Retinal pigment epithelial cell (primary cell): Measurements from ENCODE around the gene TPD52L1.

ENCODE experiments used
- DNase-seq: peaks from one replicate; pipeline ENCODE4 v3.0.0-alpha.2; 2010; ENCODE audit warnings: low read depth
- H3K4me3 ChIP-seq: 2 replicates; pipeline ENCODE4 v1.5.1; 2011; ENCODE audit warnings: mild to moderate bottlenecking, low read length, control low read depth, moderate library complexity
- TF ChIP-seq, protein P1 (sequence below): conservative IDR thresholded peaks from 2 replicates; pipeline ENCODE4 v1.5.1; 2011; ENCODE audit warnings: low read depth, low read length, control low read depth, inconsistent platforms

Gene TPD52L1

DNA sequence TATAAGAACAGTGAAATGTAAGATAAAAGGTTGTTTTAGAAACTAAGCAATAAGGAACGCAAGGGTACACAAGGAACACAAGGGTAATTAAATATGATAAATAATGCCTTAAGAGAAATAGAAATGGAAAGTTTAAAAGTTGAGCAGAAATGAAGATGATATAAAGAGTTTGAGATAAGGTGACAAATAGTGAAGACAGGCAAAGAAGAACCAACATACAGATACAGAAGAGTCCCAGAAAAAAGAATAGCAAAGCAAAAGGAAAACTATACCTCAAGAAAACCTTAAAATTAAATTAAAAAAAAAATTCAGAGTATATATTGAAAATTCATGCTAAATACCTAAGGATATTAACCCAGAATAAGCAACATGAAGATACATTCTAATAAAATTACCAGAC is 131.8 kb downstream of the TPD52L1 start:
- TF ChIP-seq, protein P1, sequence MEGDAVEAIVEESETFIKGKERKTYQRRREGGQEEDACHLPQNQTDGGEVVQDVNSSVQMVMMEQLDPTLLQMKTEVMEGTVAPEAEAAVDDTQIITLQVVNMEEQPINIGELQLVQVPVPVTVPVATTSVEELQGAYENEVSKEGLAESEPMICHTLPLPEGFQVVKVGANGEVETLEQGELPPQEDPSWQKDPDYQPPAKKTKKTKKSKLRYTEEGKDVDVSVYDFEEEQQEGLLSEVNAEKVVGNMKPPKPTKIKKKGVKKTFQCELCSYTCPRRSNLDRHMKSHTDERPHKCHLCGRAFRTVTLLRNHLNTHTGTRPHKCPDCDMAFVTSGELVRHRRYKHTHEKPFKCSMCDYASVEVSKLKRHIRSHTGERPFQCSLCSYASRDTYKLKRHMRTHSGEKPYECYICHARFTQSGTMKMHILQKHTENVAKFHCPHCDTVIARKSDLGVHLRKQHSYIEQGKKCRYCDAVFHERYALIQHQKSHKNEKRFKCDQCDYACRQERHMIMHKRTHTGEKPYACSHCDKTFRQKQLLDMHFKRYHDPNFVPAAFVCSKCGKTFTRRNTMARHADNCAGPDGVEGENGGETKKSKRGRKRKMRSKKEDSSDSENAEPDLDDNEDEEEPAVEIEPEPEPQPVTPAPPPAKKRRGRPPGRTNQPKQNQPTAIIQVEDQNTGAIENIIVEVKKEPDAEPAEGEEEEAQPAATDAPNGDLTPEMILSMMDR: no peak
- DNase-seq: no peak
- no peak overlapping the region for H3K4me3 ChIP-seq

DNA sequence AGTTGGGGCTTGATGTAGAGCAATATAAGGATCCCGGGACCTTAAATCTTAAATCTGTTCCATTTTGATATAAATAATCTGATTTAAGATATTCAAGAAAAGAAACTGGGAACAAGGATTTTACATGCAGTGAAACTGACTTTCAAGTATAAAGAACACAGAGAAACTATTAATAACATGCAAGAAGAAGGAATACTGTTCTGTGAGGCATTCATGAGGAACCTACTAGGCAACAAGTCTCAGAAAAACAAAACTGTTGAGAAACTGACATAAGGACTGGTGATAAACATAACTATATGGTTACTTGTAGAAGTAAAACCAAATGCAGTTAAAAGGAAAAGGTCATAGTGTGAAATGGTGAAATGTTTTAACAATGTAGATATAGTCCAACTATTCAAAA is 132.4 kb downstream of the TPD52L1 start:
- no peak overlapping the region for H3K4me3 ChIP-seq
- no peak for DNase-seq
- TF ChIP-seq, protein P1: no peak

DNA sequence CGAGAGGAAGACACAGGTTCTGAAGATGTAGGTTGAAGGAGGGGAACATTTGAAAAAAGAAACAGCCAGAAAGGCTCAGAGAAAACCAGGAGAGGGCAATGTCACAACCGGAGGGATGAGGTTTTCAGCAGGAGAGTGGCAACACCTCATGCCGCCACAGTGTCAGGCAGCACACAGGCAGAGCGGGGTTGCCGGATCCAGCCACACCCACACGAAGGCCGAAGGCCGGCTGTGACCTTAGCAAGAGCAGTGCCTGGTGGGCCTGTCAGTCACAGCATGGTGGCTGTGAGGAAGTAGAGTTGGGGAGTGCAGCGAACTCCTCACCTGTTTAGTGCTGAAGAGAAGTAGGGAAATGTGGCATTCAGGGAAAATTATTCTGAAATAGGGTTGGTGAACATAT is 134.1 kb downstream of the TPD52L1 start:
- TF ChIP-seq, protein P1: no peak
- H3K4me3 ChIP-seq: no peak overlapping the region
- no peak for DNase-seq

DNA sequence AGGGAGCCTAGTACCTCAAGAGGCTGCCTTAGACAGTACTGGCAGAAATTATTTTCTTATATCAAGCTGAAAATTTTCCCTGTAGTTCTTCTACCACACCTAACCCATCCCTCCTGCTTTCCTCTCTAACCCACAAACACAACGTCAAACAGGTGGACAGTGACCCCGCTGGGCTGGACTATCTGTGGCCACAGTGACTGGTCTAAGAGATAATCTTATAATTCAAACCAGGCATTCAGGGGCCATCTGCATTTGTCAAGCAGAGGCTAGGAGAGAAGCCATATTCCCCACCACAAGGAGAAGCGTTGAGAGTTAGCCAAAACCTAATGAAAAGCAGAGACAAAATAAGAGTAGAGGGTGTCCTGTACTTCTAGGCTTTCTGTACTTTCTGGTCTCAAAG is 140.0 kb downstream of the TPD52L1 start:
- no peak for DNase-seq
- TF ChIP-seq, protein P1: no peak
- no peak overlapping the region for H3K4me3 ChIP-seq

DNA sequence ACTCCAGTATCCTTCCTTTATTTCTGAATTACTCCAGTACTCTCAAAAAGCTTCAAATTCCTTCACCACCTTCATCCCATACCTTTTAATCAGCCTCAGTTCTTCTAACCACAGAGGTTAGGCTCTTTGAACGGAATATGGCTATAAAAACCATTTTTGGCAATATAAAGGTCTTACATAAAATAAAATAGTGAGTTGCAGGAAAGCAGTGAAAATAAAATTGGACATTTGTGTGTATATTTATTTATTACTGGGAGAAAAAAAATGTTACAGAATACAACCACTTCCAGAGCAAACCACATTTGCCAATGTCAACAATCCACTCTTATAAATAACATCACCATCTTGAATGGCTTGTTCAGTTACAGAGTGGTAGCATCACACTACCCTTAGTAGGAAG is 140.5 kb downstream of the TPD52L1 start:
- no peak for DNase-seq
- TF ChIP-seq, protein P1: no peak
- H3K4me3 ChIP-seq: no peak overlapping the region

DNA sequence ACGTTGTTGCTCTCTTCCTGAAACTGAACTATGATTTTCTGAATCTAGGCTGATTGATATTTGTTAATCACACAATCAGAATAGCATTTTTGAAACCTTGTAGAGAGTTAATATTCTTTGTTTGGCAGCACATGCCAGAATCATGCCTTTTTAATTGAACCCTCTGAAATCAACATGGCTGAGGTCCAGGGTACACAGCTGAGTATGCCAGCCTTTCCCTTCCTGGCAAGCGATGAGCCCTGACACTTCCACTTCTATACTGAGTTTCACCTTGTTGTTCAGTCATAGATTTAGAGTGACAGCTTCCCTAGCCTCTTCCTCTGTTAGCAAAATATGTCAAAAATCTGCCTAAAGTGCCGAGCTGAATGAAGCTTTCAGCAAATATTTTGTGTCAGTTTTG is 141.4 kb downstream of the TPD52L1 start:
- TF ChIP-seq, protein P1: no peak
- H3K4me3 ChIP-seq: no peak overlapping the region
- no peak for DNase-seq

DNA sequence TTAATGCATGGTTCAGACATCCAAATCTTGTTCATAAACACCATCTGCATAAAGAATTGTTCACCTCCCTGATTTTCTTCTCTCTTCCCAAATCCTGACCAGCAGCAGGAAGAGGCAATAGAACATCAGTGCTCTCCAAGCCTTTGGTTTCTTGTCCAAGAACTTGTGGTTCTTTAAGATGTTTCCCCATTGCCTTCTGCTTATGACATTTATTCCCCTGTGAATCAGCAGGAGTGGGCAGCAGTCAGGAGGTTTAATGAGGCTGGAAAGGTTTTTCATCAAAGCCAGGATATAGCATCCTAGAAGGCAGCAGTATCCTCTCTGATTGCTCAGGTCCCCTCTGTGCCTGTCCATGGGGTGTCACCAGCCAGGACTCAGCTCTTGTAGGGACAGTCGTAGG is 142.9 kb downstream of the TPD52L1 start:
- H3K4me3 ChIP-seq: no peak overlapping the region
- TF ChIP-seq, protein P1: no peak
- DNase-seq: no peak
